ENCODE data around the gene SIX4. TPM values are rescaled to one million over a fixed set of nuclear protein-coding genes. Genes with fewer than 3 reads are reported as not detected.

The SIX4 gene
- total RNA-seq, 1 donor from 2014 or later, result 21.7 TPM

- peaks cover 18% of the 10 kb centered on the region for H3K4me1 Mint-ChIP-seq (ENCODE audit: low read depth)
- H3K4me3 Mint-ChIP-seq (ENCODE audit: low read depth), result peak overlapping the region; percentile 96
- H3K36me3 Mint-ChIP-seq (ENCODE audit: insufficient read depth), result peaks cover 7% of the 10 kb centered on the region
- no peaks in the 10 kb centered on the region for H3K27me3 Mint-ChIP-seq
- peak; percentile 37 for DNase-seq (ENCODE audit: low spot score, unreplicated experiment)
- no peaks in the 10 kb centered on the region for H3K9me3 Mint-ChIP-seq (ENCODE audit: low read depth)
- H3K27ac Mint-ChIP-seq, result peak overlapping the region; percentile 97
- TF ChIP-seq, protein P1, sequence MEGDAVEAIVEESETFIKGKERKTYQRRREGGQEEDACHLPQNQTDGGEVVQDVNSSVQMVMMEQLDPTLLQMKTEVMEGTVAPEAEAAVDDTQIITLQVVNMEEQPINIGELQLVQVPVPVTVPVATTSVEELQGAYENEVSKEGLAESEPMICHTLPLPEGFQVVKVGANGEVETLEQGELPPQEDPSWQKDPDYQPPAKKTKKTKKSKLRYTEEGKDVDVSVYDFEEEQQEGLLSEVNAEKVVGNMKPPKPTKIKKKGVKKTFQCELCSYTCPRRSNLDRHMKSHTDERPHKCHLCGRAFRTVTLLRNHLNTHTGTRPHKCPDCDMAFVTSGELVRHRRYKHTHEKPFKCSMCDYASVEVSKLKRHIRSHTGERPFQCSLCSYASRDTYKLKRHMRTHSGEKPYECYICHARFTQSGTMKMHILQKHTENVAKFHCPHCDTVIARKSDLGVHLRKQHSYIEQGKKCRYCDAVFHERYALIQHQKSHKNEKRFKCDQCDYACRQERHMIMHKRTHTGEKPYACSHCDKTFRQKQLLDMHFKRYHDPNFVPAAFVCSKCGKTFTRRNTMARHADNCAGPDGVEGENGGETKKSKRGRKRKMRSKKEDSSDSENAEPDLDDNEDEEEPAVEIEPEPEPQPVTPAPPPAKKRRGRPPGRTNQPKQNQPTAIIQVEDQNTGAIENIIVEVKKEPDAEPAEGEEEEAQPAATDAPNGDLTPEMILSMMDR (IDR thresholded peaks at IDR 0.05; ENCODE audit: unreplicated experiment), result peak; percentile 64
Observed at GRCh38 chr14:60721326-60722106, 2.6 kb downstream of the SIX4 start.

GRCh38 chr14:60720962-60721325 is 3.2 kb downstream of the SIX4 start:
- H3K36me3 Mint-ChIP-seq (ENCODE audit: insufficient read depth), result peaks cover 7% of the 10 kb centered on the region
- DNase-seq (ENCODE audit: low spot score, unreplicated experiment), result no peak
- peak overlapping the region; percentile 90 for H3K27ac Mint-ChIP-seq
- H3K27me3 Mint-ChIP-seq, result no peaks in the 10 kb centered on the region
- peaks cover 18% of the 10 kb centered on the region for H3K4me1 Mint-ChIP-seq (ENCODE audit: low read depth)
- TF ChIP-seq, protein P1 (IDR thresholded peaks at IDR 0.05; ENCODE audit: unreplicated experiment), result no peak
- H3K9me3 Mint-ChIP-seq (ENCODE audit: low read depth), result no peaks in the 10 kb centered on the region
- peak overlapping the region; percentile 96 for H3K4me3 Mint-ChIP-seq (ENCODE audit: low read depth)

- H3K27me3 Mint-ChIP-seq, result no peaks in the 10 kb centered on the region
- H3K4me1 Mint-ChIP-seq (ENCODE audit: low read depth), result peaks cover 18% of the 10 kb centered on the region
- H3K9me3 Mint-ChIP-seq (ENCODE audit: low read depth), result no peaks in the 10 kb centered on the region
- TF ChIP-seq, protein P1 (IDR thresholded peaks at IDR 0.05; ENCODE audit: unreplicated experiment), result no peak
- peaks cover 7% of the 10 kb centered on the region for H3K36me3 Mint-ChIP-seq (ENCODE audit: insufficient read depth)
- peak overlapping the region; percentile 35 for H3K27ac Mint-ChIP-seq
- no peak for DNase-seq (ENCODE audit: low spot score, unreplicated experiment)
- H3K4me3 Mint-ChIP-seq (ENCODE audit: low read depth), result peak overlapping the region; percentile 96
Observed at GRCh38 chr14:60720391-60720790, 3.8 kb downstream of the SIX4 start.

- Mint-ChIP-seq H3K4me3 (ENCODE audit: low read depth) (no peak overlapping the region), H3K9me3 (ENCODE audit: low read depth) (no peaks in the 10 kb centered on the region), H3K4me1 (ENCODE audit: low read depth) (peaks cover 4% of the 10 kb centered on the region), H3K36me3 (ENCODE audit: insufficient read depth) (peaks cover 9% of the 10 kb centered on the region), H3K27ac (no peak overlapping the region), H3K27me3 (no peaks in the 10 kb centered on the region)
- DNase-seq (ENCODE audit: low spot score, unreplicated experiment), result no peak
- TF ChIP-seq, protein P1 (IDR thresholded peaks at IDR 0.05; ENCODE audit: unreplicated experiment), result no peak
Observed at GRCh38 chr14:60713513-60713912, 10.6 kb downstream of the SIX4 start.

GRCh38 chr14:60710494-60710893 is 13.7 kb downstream of the SIX4 start:
- Mint-ChIP-seq H3K9me3 (ENCODE audit: low read depth) (no peaks in the 10 kb centered on the region), H3K27me3 (no peaks in the 10 kb centered on the region), H3K4me3 (ENCODE audit: low read depth) (no peak overlapping the region), H3K36me3 (ENCODE audit: insufficient read depth) (peaks cover 5% of the 10 kb centered on the region), H3K4me1 (ENCODE audit: low read depth) (peaks cover 4% of the 10 kb centered on the region), H3K27ac (no peak overlapping the region)
- TF ChIP-seq, protein P1 (IDR thresholded peaks at IDR 0.05; ENCODE audit: unreplicated experiment), result no peak
- DNase-seq (ENCODE audit: low spot score, unreplicated experiment), result no peak

All from progenitor cell of endocrine pancreas (in vitro differentiated cells).